ENCODE data around the gene LHCGR. TPM values are rescaled to one million over a fixed set of nuclear protein-coding genes. Genes with fewer than 3 reads are reported as not detected.

The LHCGR gene
- polyA plus RNA-seq, 1 donor from 2014 or later: not detected

DNA sequence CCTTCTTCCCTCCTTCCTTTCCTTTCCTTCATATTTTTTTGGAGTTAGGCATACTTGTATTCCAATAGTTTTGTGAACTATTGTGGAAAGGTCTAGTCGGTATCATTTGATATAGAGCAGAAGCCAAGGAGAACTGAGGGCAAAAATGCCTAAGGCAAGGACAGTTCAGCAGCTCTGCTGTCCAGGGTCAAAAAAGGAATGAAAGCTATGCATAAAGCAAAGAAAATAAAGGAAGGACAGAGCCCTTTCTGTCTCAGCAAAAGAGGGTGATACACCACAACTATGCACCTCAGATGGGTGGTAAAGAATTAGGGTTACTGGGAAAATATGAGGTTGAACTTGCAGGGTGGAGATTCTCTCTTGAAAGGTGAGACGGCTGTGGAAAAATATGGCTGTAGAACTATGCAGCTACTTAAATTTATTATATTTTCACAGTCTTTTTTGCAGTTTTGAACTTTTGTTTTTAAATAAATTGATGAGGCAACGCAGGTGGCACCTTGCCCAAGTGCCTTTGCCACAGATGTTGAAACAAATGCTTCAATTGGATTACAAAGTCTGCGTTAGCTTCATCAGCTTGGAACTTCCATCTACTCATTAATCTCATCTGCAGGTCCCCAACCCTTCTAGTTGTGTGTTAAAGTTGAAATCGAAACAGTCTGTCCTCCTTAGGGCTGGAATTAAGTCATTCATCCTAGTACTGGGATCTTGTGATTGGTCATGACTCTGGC lies 20.8 kb downstream of the LHCGR start:
- Histone ChIP-seq H3K9me2 (ENCODE audit: insufficient read depth, low read length) (no peaks in the 10 kb centered on the region), H3K4me3 (ENCODE audit: low read length) (no peak overlapping the region), H3K36me3 (ENCODE audit: insufficient read depth, low read length) (no peaks in the 10 kb centered on the region), H3K27me3 (ENCODE audit: insufficient read depth, low read depth, low read length) (no peaks in the 10 kb centered on the region), H3K4me2 (ENCODE audit: low read length) (no peak overlapping the region), H4K20me1 (ENCODE audit: insufficient read depth) (no peaks in the 10 kb centered on the region), H3K27ac (ENCODE audit: low read length) (no peak overlapping the region), H2AFZ (ENCODE audit: low read depth, low read length) (no peak overlapping the region), H3F3A (ENCODE audit: insufficient read depth, low read length, poor library complexity, severe bottlenecking) (peaks cover 12% of the 10 kb centered on the region), H3K9me3 (ENCODE audit: low read length) (no peaks in the 10 kb centered on the region), H3K9ac (ENCODE audit: low read length) (no peak overlapping the region), H3K79me2 (replicated peaks; ENCODE audit: insufficient read depth, low read length) (no peaks in the 10 kb centered on the region)
- TF ChIP-seq POLR2AphosphoS5 (IDR thresholded peaks at IDR 0.05): no peak
- TF ChIP-seq SMC3 (conservative IDR thresholded peaks at IDR 0.05; ENCODE audit: poor library complexity): no peak
- TF ChIP-seq CTCF (IDR thresholded peaks at IDR 0.05; ENCODE audit: poor library complexity, severe bottlenecking): no peak
- TF ChIP-seq EP300 (conservative IDR thresholded peaks at IDR 0.05; ENCODE audit: poor library complexity, severe bottlenecking): no peak
- TF ChIP-seq, protein P1, sequence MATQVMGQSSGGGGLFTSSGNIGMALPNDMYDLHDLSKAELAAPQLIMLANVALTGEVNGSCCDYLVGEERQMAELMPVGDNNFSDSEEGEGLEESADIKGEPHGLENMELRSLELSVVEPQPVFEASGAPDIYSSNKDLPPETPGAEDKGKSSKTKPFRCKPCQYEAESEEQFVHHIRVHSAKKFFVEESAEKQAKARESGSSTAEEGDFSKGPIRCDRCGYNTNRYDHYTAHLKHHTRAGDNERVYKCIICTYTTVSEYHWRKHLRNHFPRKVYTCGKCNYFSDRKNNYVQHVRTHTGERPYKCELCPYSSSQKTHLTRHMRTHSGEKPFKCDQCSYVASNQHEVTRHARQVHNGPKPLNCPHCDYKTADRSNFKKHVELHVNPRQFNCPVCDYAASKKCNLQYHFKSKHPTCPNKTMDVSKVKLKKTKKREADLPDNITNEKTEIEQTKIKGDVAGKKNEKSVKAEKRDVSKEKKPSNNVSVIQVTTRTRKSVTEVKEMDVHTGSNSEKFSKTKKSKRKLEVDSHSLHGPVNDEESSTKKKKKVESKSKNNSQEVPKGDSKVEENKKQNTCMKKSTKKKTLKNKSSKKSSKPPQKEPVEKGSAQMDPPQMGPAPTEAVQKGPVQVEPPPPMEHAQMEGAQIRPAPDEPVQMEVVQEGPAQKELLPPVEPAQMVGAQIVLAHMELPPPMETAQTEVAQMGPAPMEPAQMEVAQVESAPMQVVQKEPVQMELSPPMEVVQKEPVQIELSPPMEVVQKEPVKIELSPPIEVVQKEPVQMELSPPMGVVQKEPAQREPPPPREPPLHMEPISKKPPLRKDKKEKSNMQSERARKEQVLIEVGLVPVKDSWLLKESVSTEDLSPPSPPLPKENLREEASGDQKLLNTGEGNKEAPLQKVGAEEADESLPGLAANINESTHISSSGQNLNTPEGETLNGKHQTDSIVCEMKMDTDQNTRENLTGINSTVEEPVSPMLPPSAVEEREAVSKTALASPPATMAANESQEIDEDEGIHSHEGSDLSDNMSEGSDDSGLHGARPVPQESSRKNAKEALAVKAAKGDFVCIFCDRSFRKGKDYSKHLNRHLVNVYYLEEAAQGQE (IDR thresholded peaks at IDR 0.05; ENCODE audit: borderline replicate concordance): no peak
- no peak for TF ChIP-seq RAD21 (conservative IDR thresholded peaks at IDR 0.05)
- TF ChIP-seq TAF1 (IDR thresholded peaks at IDR 0.05; ENCODE audit: low read depth): no peak
- no peak for TF ChIP-seq EZH2 (IDR thresholded peaks at IDR 0.05; ENCODE audit: borderline replicate concordance, insufficient read depth, low read length, poor library complexity, severe bottlenecking)
- no peak for TF ChIP-seq MXI1 (conservative IDR thresholded peaks at IDR 0.05; ENCODE audit: poor library complexity, severe bottlenecking)

GRCh38 chr2:48733067-48733503 lies 22.4 kb downstream of the LHCGR start:
- TF ChIP-seq RAD21 (conservative IDR thresholded peaks at IDR 0.05) (no peak), TAF1 (IDR thresholded peaks at IDR 0.05; ENCODE audit: low read depth) (no peak), EP300 (conservative IDR thresholded peaks at IDR 0.05; ENCODE audit: poor library complexity, severe bottlenecking) (no peak), POLR2AphosphoS5 (IDR thresholded peaks at IDR 0.05) (no peak), MXI1 (conservative IDR thresholded peaks at IDR 0.05; ENCODE audit: poor library complexity, severe bottlenecking) (no peak)
- Histone ChIP-seq H3K4me3 (ENCODE audit: low read length) (peak overlapping the region; percentile 33), H3K9me3 (ENCODE audit: low read length) (no peaks in the 10 kb centered on the region), H3K79me2 (replicated peaks; ENCODE audit: insufficient read depth, low read length) (no peaks in the 10 kb centered on the region), H3K27me3 (ENCODE audit: insufficient read depth, low read depth, low read length) (no peaks in the 10 kb centered on the region), H3F3A (ENCODE audit: insufficient read depth, low read length, poor library complexity, severe bottlenecking) (peaks cover 13% of the 10 kb centered on the region), H3K9ac (ENCODE audit: low read length) (no peak overlapping the region), H3K4me2 (ENCODE audit: low read length) (no peak overlapping the region), H3K27ac (ENCODE audit: low read length) (peak overlapping the region; percentile 46), H2AFZ (ENCODE audit: low read depth, low read length) (no peak overlapping the region), H4K20me1 (ENCODE audit: insufficient read depth) (no peaks in the 10 kb centered on the region), H3K36me3 (ENCODE audit: insufficient read depth, low read length) (no peaks in the 10 kb centered on the region), H3K9me2 (ENCODE audit: insufficient read depth, low read length) (no peaks in the 10 kb centered on the region)

All from neural cell (in vitro differentiated cells).